ENCODE measurements around the gene TNNI3.
"Not testable (repeated sequence)": the region's sequence is repeated elsewhere in the genome, so short reads cannot be mapped to it uniquely, and the experiment has no call there.

The TNNI3 gene

GRCh38 chr19:55173186-55173713 is 15.7 kb upstream of the TNNI3 start:
- DNase-seq (ENCODE audit: low read depth, low spot score), result no peak

GRCh38 chr19:55172741-55173140 is 15.2 kb upstream of the TNNI3 start:
- DNase-seq (ENCODE audit: low read depth, low spot score), result no peak

GRCh38 chr19:55172318-55172717 is 14.8 kb upstream of the TNNI3 start:
- DNase-seq (ENCODE audit: low read depth, low spot score), result not testable (repeated sequence)

GRCh38 chr19:55171440-55171839 is 13.9 kb upstream of the TNNI3 start:
- DNase-seq (ENCODE audit: low read depth, low spot score), result no peak

- no peak for DNase-seq (ENCODE audit: low read depth, low spot score)
These were observed 11.6 kb upstream of the TNNI3 start for GRCh38 chr19:55169136-55169535.

- DNase-seq (ENCODE audit: low read depth, low spot score), result peak; percentile 91
These were observed 9.2 kb upstream of the TNNI3 start, which contains the start of gene DNAAF3 for GRCh38 chr19:55166530-55167268. Gene DNAAF3 (minus strand): TSS chr19:55166613. CDS start chr19:55166413, 200 bp downstream.

GRCh38 chr19:55165952-55166529 is 8.5 kb upstream of the TNNI3 start:
- DNase-seq (ENCODE audit: low read depth, low spot score), result peak; percentile 33

GRCh38 chr19:55161571-55162322 is 4.2 kb upstream of the TNNI3 start:
- no peak for DNase-seq (ENCODE audit: low read depth, low spot score)

- DNase-seq (ENCODE audit: low read depth, low spot score), result no peak
These were observed 3.4 kb upstream of the TNNI3 start for GRCh38 chr19:55160986-55161365.

GRCh38 chr19:55160128-55160985 is 2.8 kb upstream of the TNNI3 start:
- DNase-seq (ENCODE audit: low read depth, low spot score), result peak; percentile 32

- no peak for DNase-seq (ENCODE audit: low read depth, low spot score)
These were observed 1.6 kb upstream of the TNNI3 start for GRCh38 chr19:55158848-55159749.

GRCh38 chr19:55158423-55158822 is 891 bp upstream of the TNNI3 start:
- DNase-seq (ENCODE audit: low read depth, low spot score), result no peak

GRCh38 chr19:55156202-55157063 is 1.1 kb downstream of the TNNI3 start:
- no peak for DNase-seq (ENCODE audit: low read depth, low spot score)

GRCh38 chr19:55155784-55156183 is 1.7 kb downstream of the TNNI3 start:
- not testable (repeated sequence) for DNase-seq (ENCODE audit: low read depth, low spot score)

GRCh38 chr19:55153652-55154264 is 3.8 kb downstream of the TNNI3 start:
- DNase-seq (ENCODE audit: low read depth, low spot score), result no peak

GRCh38 chr19:55152017-55152416 is 5.5 kb downstream of the TNNI3 start:
- no peak for DNase-seq (ENCODE audit: low read depth, low spot score)

- no peak for DNase-seq (ENCODE audit: low read depth, low spot score)
These were observed 8.2 kb downstream of the TNNI3 start, which contains the start of gene TNNT1 for GRCh38 chr19:55149078-55150003. Gene TNNT1 (minus strand): TSS chr19:55149206. CDS start chr19:55147157, 2,049 bp downstream.
